HG03460 (cell line): ENCODE data around the gene SELPLG.
A peak's percentile ranks its signal among the peaks of the same experiment; 100 is the strongest.
"Not testable (repeated sequence)": the region's sequence is repeated elsewhere in the genome, so short reads cannot be mapped to it uniquely, and the experiment has no call there.

Source experiments
- ATAC-seq: cut with Tn5 transposase; IDR thresholded peaks from one replicate; pipeline ENCODE4 v1.9.1; 2021; ENCODE audit not compliant: unreplicated experiment

The SELPLG gene

GRCh38 chr12:108620236-108620879 lies 13.3 kb downstream of the SELPLG start:
- ATAC-seq = no peak

GRCh38 chr12:108619369-108620160 lies 14.1 kb downstream of the SELPLG start:
- ATAC-seq = no peak

DNA sequence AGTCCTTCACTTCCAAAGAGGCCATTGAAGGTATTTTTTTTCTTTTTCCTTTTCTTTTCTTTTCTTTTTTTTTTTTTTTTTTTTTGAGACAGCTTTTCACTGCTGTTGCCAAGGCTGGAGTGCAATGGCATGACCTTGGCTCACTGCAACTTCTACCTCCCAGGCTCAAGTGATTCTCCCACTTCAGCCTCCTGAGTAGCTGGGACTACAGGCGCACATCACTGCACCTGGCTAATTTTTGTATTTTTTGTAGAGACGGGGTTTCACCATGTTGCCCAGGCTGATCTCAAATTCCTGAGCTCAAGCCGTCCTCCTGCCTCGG lies 14.8 kb downstream of the SELPLG start:
- not testable (repeated sequence) for ATAC-seq

GRCh38 chr12:108618079-108618952 lies 15.4 kb downstream of the SELPLG start:
- peak; percentile 36 for ATAC-seq

DNA sequence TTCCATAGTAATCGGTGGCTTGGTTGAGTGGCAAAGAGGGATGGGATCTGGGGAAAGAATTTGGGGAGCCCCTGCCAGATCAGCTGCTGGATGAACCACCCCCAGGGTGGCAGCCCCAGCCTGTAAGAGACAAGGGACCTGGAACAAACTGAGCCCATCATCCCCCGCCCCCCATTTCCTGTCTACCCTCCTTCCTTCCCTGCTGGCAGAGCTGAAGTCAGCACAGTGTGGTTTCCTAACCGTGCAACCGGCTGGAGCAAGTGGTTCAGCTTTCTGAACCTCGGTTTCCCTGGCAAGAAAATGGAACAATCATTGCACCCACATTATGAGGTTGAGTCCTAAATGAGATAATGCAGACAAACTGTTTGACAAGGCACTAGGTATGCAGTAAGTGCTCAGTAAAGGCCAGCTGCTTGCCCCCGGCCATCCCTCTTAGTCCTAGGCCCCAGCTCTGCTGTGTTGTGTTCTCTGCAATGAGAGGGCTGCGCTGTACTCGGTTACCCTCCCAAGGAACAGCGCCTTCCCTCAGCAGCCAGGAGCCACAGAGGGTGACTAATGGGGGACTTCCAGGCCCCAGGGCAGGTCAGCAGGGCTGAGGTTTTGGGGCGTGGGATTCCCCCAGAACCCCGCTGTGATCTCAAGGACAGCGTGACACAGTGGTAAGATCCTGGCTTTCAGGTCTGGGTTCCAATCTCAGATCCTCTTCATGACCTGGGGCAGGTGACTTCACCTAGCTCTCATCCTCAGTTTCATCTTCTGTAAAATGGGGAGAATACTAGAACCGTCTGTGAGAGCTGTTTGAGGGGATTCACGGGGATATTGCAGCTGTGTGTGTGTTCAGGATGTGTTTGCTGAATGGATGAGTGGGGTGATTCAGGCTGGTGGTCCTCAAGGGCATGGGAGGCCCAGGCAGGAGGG lies 16.5 kb downstream of the SELPLG start:
- peak; percentile 75 for ATAC-seq

- ATAC-seq = no peak
Measured at GRCh38 chr12:108616359-108616758, 17.3 kb downstream of the SELPLG start.

DNA sequence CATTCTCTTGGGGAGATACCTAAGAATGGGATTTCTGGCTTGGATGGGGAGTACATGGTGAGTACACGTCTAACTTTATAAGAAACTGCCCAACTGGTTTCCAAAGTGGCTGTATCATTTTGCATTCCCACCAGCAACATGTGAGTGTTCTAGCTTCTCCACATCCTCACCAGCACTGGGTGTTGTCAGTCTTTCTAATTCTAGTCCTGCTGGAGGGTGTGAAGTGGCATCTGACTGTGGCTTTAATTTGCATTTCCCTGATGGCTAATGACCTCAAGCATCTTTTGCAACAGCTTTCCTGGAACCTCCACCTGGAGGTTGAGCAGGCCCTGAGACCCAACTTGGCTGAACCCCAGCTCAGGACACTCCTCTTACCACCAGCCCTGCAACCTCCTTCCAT lies 17.8 kb downstream of the SELPLG start:
- ATAC-seq = no peak

- ATAC-seq = no peak
Measured at GRCh38 chr12:108614639-108615038, 19.1 kb downstream of the SELPLG start.

GRCh38 chr12:108614041-108614440 lies 19.7 kb downstream of the SELPLG start:
- no peak for ATAC-seq

DNA sequence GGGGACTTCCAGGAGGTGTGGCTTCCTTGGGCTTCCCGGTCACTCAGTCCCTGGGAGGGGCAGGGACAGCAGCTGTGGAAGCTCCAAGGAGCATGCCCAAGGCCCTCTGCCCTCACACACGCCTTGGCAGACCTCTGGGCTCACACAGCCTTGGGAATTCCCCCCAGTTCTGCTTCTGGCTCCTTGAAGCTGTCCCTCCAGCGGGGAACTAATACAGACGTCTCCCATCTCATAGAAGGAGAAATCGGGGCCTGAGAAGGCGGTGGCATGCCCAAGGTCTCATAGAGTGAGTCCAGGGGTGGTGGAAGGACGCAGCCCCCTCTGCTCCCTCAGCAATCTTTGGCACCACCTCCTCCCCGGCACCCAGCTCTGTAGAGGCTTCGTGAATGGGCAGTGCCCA lies 20.1 kb downstream of the SELPLG start:
- ATAC-seq = no peak

- ATAC-seq = no peak
Measured at GRCh38 chr12:108612788-108613282, 20.9 kb downstream of the SELPLG start.

GRCh38 chr12:108611884-108612415 lies 21.7 kb downstream of the SELPLG start:
- ATAC-seq = no peak

- ATAC-seq = no peak
Measured at GRCh38 chr12:108610856-108611605, 22.7 kb downstream of the SELPLG start.

DNA sequence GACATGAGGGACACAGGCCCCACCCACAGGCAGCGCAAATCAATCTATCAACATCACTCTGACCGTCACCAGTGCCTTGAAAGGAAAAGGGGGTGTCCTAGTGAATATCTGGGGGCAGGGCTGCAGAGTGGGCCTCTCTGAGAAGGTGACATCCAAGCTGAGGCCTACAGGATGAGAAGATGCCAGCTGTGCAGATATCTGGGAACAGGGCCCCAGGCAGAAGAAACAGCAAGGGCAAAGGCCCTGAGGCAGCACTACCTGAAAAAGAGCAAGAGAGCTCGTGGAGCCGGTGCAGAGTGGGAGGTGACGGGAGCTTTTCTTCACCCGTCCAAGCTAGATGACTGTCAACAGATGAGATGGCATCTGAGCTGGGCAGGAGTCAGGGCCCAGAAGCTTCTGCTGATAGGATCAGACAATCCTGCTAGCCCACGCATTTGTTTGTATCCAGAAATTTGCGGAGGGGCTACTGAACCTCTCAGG lies 23.3 kb downstream of the SELPLG start:
- ATAC-seq = no peak

GRCh38 chr12:108609537-108610335 lies 24.0 kb downstream of the SELPLG start:
- ATAC-seq = peak; percentile 44

DNA sequence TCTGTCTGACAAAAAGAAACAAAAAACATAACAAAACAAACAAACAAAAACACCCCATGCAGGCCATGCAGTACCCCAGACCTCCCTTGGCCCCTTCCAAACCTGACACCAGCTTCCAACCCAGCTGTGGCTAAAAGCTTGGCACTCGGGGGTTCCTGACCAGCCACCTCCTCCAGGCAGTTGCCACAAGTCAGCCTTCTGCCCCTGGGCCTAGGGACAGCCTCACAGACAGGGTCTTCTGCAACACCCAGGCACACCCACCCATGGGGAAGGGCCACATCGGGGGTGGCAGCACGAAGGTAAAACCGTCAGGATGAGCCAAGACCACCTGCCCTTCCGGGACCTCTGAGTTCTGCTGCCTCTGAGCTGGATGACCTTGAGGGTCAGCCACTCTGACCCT lies 25.1 kb downstream of the SELPLG start:
- no peak for ATAC-seq

DNA sequence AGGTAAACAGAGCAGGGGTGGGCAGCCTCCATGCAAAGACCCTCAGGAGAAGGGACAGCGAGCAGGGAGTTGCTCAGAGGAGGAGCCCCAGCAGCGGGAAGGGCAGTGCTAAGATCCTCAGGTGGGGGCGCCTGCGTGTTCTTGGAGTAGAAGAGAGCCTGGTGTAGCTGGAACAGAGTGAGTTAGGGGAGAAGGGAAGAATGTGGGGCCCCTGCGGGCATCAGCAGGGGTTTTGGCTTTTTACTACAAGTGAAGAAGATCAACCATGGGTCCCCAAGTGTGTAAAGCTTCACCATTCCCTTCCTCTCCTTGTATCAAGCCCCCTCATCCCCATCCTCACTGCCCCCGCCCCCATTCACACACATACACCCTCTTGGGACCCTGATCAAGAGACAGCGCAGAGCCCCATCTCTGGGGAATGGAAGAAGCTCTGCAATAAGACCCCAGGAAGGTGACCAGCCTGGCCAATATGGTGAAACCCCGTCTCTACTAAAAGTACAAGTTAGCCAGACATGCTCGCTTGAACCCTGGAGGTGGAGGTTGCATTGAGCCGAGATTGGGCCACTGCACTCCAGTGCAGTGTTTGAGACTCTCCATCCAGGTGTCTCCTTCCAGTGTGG lies 25.6 kb downstream of the SELPLG start:
- no peak for ATAC-seq

- no peak for ATAC-seq
Measured at GRCh38 chr12:108606492-108606891, 27.2 kb downstream of the SELPLG start.
